ENCODE measurements around the gene HEG1. TPM values are rescaled to one million over a fixed set of nuclear protein-coding genes. Genes with fewer than 3 reads are reported as not detected.

HEG1 gene
- total and polyA plus RNA-seq, 2 of the 13 experiments (the other 11 are each of a cell fraction or from before 2014, with no cell fraction given), result 10.7 to 18.2 TPM

- TF ChIP-seq JUND (CRISPR knock-in tag; IDR thresholded peaks at IDR 0.05) (peak; percentile 75; the same call in 1 of the 2 replicates), GFI1 (CRISPR knock-in tag; IDR thresholded peaks at IDR 0.05; ENCODE audit: borderline replicate concordance) (peak; percentile 96), MAX (IDR thresholded peaks at IDR 0.05) (peak; percentile 92), ZNF264 (CRISPR knock-in tag; IDR thresholded peaks at IDR 0.05) (peak; percentile 86), FOXJ3 (CRISPR knock-in tag; IDR thresholded peaks at IDR 0.05; ENCODE audit: borderline replicate concordance) (peak; percentile 90), RFX1 (IDR thresholded peaks at IDR 0.05) (peak; percentile 72; the same call in 1 of the 2 replicates), ZXDC (CRISPR knock-in tag; IDR thresholded peaks at IDR 0.05) (peak; percentile 75; the same call in 1 of the 2 replicates), HHEX (CRISPR knock-in tag; IDR thresholded peaks at IDR 0.05) (peak; percentile 43; the same call in 1 of the 2 replicates), ZNF770 (CRISPR knock-in tag; IDR thresholded peaks at IDR 0.05) (peak; percentile 68), NAIF1 (CRISPR knock-in tag; IDR thresholded peaks at IDR 0.05; ENCODE audit: borderline replicate concordance) (0 out of 2 replicates have a peak, but pooled peaks have one; percentile 49), ZNF431 (CRISPR knock-in tag; IDR thresholded peaks at IDR 0.05; ENCODE audit: borderline replicate concordance, low read depth) (0 out of 2 replicates have a peak, but pooled peaks have one; percentile 39), ZNF776 (CRISPR knock-in tag; IDR thresholded peaks at IDR 0.05) (0 out of 2 replicates have a peak, but pooled peaks have one; percentile 55), MIER3 (CRISPR knock-in tag; IDR thresholded peaks at IDR 0.05; ENCODE audit: borderline replicate concordance) (peak; percentile 23; the same call in 1 of the 2 replicates), SRSF9 (IDR thresholded peaks at IDR 0.05; ENCODE audit: borderline replicate concordance, insufficient read depth, low read depth, low read length, poor library complexity, severe bottlenecking) (no peak), NR0B2 (CRISPR knock-in tag; IDR thresholded peaks at IDR 0.05) (peak; percentile 62), MTA1 (CRISPR knock-in tag; IDR thresholded peaks at IDR 0.05; ENCODE audit: borderline replicate concordance) (0 out of 2 replicates have a peak, but pooled peaks have one; percentile 56), ZBTB25 (CRISPR knock-in tag; IDR thresholded peaks at IDR 0.05) (0 out of 2 replicates have a peak, but pooled peaks have one; percentile 63), PHF5A (CRISPR knock-in tag; IDR thresholded peaks at IDR 0.05; ENCODE audit: low read depth, unreplicated experiment) (no peak), ZNF432 (CRISPR knock-in tag; IDR thresholded peaks at IDR 0.05; ENCODE audit: borderline replicate concordance) (no peak), TCF7L2 (IDR thresholded peaks at IDR 0.05; ENCODE audit: low read depth, low read length) (peak; percentile 31; the same call in 1 of the 2 replicates), ZNF296 (CRISPR knock-in tag; conservative IDR thresholded peaks at IDR 0.05) (no peak; the same call in 1 of the 2 replicates)
Measured at GRCh38 chr3:125001557-125002413, 54.0 kb downstream of the HEG1 start (continued).

Data from HepG2 (cell line).